MV-4-11 (cell line): ENCODE measurements around the gene POLR2B.

ENCODE experiments used
- DNase-seq: peaks from one replicate; lab custom pipeline; 2025; lab: John Stamatoyannopoulos, UW

POLR2B gene

DNA sequence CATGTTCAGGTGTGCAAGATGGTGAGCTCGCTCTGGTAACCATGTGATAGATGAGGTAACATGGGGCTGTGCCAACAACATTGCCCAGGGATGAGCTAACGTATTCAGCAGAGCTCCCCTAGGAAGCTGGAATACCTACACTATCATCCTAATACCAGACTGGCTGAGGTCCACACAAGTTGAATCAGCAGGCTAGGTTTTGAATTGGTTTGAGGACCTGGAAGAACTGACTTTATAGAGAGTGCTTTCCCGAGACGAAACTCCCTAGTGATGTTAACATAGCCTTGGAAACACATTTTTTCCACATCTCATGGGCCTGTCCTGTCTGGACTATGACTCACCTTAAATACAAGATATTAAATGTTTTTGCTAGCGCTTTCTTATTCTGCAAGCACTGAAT lies 74.8 kb downstream of the POLR2B start:
- no peak for DNase-seq

DNA sequence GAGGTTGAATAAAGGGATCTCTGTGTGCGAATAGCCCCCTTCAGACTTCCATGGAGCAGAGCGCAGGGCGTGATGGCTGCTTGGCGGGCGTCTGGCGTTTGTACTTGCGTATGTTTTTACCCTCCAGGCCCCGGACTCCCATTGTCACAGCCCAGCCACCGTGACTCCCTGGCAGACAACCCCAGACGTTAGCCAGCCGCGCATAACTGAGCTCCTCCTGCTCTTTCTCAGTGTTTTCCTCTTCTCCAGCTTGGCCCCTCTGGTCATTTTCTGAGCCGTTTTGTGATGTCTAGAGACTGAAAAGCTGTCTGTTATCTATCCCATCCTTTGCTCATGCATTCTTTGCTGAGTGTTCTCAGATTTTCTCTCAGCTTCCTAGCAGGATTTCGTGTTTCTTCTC lies 77.2 kb downstream of the POLR2B start:
- DNase-seq: no peak

DNA sequence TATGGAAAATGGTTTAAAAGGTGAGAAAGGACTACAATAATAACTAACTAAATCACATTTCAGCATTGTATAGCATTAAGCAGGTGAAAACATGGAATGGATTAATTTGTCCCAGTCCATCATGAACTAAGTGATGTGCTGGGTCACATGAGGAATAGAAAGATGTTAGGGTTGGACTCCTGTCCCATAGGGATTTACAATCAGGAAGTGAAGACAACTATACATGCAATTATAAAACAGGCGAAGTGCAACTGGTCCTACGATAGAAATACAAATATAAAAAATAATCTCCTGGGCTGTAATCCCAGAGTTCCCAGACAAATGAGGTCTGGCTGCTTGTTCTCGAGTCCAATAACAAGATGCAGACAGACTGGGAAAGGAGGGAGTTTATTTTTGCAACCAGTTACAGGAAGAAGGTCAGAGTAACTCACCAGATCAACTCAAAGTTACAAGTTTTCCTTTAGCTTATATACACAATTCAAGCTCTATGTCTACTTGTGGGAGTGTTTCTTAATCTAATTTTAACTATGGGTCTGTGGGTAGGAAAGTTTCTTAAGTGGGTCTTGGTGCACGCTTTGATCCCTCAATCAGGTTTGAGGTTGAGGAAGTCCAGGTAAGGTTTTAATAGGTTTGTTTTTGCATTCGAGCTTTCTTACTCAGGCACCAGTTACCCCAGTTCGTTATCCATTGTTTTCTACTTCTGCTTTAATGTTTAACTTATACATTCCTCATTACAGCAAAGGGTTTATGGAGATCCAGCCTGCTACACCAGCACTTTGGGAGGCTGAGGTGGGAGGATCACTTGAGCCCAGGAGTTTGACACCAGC lies 81.4 kb downstream of the POLR2B start:
- DNase-seq: no peak

DNA sequence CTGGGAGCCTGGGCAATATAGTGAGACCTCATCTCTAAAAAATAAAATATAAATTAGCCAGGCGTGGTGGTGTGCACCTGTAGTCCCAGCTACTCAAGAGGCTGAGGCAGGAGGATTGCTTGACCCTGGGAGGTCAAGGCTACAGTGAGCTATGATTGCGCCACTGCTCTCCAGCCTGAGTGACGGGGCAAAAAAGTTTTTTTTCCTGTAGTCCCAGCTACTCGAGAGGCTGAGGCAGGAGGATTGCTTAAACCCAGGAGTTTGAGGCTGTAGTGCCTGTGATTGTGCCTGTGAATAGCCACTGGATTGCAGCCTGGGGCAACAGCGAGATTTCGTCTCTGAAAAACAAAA lies 82.0 kb downstream of the POLR2B start:
- DNase-seq: peak; percentile 30

DNA sequence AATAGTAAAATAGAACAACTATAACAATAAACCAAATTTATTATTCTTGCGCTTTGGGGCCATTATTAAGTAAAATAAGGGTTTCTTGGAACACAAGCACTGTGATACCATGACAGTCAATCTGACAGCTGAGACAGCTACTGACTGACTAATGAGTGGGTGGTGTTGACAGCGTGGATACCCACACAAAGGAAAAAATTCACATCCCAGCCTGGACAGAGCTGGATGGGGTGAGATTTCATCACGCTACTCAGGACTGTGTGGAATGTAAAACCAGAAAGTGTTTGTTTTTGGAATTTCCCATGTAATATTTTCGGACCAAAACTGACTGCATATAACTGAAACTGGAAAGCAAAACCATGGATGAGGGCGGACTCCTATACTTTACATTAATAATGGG lies 82.7 kb downstream of the POLR2B start:
- no peak for DNase-seq

DNA sequence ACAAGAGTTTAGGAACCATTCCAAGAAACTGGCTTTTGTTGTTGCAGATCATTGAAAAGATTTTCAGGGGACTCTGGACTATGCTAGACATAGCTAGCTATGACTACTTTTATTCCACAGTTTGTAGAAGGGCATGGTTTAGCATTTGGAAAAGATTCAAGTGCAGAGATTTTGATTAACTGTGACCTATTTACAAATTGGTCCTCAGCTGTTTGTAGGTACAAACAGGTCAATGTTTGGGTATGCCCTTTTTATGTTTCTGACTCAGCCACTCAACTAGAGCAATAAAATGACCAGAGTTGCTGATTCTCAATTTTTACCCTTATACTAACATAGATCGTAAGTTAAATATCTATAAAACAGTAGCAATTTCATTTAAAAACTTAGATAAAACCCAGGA lies 84.8 kb downstream of the POLR2B start:
- no peak for DNase-seq

DNA sequence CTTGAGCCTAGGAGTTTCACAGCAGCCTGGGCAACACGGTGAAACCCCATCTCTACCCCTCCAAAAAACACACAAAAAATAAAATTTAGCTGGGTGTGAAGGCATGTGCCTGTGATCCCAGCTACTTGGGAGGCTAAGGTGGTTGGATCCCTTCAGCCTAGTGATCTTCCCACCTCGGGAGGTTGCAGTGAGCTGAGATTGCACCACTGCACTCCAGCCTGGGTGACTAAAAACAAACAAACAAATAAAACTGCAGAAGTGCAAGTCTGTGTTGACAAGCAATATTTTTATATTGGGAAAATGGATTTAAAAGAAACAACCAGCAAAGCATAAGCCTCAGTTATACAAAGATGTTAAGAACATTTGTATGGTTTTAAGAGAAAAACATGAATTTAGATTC lies 85.4 kb downstream of the POLR2B start:
- no peak for DNase-seq

DNA sequence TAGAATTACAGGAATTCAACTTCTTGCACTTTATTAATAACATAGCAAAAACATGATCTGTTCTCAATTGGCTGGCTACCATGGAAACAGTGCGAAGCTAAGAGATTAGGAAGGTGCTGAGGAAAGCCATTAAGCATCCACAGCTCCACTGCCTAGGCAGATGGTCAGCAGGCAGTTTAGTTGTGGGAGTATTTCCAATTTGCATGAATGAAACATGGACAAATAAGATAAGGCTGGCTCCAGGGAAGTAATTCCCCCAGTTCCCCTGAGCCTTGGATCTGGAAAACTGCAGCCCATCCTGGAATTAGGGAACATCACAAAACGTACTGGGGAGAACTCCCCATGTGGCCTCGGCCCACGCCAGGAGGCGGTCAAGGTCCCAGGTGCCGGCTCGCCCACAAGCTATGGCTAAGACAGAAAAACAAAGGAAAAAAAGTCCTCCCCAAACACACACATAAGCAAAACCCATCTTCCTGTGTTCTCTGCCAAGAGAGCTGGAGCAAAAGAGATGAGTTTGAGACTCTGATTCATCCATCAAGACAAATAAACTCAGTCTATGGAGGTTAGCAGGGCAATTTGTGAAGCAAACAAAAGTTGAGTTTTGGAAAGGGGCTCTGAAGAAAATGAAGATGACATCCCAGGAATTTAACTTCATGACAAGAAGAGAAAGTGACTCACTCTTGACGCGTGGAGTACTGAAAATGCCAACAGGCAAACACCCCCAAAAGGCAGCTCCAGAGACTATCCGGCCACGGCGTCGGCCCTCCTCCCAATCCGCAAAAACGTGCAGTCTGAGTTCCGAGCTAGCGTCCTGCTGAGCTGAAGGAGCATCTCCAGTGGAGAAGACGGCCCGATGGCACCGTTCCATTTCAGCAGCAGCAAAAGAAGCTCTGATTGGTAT lies 86.4 kb downstream of the POLR2B start:
- no peak for DNase-seq

DNA sequence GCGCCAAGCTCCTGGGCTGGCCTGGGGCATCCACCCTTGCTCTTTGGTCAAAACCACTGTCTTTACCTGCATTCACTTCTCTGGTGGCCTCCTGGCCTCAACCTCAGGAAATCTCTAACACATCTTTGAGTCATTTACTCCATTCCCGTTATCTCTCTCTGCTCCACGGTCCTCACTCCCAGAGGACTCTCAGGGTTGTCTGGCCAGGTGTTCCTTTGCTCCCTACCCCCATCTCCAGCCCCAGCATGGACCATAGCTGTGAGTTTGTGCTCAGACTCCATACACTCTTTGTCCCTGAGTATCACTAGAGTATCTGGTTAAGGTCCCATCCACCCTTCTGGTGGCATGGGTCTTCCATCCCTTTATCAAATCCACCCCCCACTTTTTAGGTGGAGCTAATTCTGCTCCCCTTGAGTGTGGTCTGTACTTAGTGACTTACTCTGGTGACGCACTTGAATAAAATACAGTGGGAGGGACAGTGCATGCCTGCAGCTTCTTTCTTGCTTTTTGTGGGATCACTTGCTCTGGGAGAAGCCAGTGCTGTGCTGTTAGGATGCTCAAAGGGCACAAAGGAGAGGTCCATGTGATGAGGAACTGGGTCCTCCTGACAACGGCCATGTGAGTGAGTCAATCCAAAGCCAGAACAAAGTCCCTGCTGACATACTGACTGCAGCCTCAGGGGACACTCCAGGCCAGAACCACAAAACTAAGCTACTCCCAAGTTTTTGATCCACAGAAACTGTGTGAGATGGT lies 87.2 kb downstream of the POLR2B start:
- peak; percentile 18 for DNase-seq

DNA sequence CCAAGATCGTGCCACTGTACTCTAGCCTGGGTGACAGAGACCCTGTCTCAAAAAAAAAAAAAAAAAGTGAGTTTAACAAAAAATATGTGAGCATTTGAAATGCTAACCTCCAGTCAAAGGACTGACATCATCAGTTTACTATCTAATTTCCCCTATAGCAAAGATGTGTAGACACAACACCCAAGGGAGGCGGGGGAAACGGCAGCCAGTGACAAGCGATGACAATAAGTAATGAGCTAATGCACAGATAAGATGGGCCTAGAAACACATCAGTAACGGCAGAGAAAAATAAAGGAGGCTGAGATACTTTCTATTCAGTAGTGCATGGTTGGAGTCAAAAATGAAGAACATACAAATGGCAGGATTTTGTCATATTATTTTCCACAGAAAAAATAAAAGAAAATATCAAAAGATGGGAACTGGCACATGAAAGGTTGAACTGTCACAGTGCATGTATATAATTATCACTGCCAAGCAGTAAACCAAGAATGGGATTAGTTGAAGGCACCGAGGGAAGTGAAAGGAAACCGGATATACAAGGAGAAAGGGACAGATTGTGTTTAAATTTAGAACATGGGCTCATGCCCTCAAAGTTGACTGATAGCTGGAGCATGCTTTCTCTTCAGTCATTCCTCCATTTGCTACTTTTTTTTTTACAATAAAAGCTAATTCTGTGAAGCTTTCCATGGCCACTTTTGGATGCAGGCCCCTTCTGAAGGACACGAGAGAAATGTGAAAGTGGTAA lies 89.7 kb downstream of the POLR2B start:
- peak; percentile 70 for DNase-seq

DNA sequence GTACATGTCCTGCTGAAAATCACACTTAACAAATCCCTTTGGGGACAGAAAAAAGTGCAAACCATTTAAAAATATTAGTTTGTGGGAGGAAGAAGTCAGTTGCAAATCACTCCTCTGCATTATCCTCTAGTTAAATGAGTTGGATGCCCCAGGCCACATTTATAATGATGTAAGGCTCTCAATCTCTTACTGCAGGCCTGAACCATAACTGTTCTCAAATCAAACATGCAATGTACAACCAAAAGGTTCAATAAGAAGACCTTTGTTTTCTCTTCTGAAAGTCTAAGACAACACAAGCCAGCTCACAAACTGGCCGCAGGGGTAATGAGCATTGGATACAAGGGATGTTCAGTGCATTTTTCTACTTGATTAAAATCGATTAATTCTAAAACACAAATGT lies 91.8 kb downstream of the POLR2B start:
- DNase-seq: no peak

DNA sequence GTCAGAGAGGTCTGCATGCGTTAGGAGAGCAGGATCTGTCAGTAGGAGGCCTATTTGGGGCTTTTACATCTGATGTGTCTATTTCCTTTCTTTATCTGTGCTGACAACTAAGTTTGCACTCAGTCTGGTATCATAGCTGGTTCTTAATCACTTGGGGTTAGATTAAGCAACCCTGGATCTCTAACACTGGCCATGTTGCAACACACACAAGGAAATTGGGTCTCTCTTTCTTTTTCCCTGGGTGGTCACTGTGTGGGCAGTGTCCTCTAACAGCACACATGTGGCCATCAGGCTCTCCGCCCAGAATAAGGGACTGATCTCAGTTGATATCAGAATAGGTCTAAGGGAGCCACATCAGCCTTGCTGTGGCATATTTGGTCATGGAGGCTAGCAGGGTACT lies 92.6 kb downstream of the POLR2B start:
- DNase-seq: peak; percentile 89

DNA sequence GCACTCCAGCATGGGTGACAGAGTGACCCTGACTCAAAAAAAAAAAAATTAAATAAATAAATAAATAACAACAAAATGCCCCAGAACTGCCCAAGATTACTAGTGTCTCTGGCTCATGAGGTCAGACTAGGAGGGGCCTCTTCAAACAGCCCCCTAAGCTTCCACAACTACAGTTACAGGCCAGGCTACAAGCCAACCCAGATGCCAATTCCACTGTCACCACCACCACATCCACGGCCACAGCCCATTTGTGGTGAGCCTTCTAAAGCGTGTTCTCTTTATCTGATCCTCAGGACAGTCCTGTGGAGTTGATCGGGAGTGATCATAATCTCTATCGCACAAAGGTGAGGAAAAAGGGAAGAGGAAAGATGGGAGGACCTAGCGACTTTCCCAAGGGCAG lies 94.9 kb downstream of the POLR2B start:
- DNase-seq: peak; percentile 7

DNA sequence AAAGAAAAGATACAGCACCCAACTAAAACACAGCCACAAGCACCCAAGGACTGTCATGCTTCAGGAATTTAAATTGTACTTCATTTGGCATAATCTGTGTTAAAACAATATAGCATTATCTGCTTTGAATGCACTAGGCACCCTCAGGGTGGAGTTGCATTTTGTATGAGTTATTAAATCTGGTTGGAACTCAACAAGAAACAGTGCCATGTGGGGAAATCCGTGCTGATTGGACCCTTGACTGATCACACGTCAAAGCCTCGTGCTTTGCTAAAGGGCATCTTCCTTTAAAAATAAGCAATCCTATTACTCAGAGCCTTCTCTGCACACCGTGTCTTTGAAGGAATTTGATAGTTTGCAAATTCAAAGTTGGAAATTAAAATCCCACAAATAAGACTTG lies 96.0 kb downstream of the POLR2B start:
- DNase-seq: no peak

DNA sequence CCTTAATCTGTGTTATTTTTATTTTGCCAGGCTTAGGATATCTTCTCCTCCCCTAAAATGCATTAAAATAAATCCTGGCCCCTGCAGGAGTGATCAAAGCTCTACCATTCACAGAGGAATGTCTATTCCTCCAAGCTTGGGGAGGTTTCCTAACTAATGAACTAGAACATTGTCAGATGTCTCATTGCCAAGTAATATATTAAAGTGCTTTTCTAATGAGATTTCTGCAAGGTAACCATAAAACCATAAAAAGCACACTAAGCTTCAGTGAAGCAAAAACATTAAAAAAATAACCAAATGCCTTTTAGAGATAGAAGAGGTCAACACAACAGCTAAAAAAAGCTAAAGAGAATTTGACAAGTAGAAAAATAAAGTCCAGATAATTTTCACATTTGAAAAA lies 96.7 kb downstream of the POLR2B start:
- DNase-seq: no peak

DNA sequence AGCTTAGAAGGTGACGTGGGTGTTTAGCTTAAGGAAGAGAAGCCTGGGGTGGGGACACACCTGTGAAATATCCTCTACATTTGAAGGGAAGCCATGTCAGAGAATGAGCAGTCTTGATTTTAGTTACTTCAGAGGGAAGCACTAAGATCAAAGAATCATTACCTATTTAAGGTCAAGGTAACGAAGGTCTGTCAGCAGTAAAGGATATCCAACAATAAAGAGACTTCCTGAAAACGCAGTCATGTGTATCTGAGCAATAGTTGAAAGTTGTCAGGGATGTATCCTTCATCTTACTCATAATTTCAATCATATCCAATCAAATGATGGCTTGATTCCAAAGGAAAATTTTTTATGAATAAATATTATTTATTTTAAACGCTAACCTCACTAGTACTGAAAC lies 98.0 kb downstream of the POLR2B start:
- DNase-seq: no peak

DNA sequence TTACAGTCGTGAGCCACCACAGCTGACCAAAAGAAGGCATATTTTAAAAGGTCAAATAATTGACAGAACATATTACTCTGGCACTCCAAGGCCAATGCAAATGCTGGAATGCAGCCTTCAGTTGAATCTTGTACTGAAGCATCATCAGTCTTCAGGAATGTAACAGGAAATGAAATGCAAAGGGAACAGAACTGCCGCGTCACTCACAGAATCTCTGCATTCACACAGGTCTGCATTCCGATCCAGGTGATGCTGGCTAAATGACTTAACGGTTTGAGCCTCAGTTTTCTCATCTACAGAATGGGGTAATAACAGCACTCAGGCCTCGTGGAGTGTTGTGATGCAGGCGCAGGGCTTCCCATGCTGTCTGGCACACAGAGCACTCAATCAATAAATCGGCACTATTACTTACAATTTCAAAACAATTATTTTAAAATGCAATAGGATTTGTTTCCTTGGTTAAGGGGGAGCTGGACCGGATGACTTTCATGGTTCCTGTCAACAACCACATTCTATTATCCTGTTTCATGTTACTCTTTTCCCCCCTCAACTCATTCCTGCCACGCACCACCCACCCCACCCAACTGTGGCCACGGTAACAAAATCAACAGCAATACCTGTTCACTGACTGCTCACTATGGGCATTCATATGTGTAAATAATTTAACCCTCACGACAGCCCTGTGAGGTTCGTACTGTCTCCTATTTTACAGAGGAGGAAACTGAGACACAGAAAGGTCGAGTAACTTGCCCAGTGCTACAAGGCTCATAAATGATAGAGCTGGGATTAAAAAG lies 99.1 kb downstream of the POLR2B start:
- no peak for DNase-seq

DNA sequence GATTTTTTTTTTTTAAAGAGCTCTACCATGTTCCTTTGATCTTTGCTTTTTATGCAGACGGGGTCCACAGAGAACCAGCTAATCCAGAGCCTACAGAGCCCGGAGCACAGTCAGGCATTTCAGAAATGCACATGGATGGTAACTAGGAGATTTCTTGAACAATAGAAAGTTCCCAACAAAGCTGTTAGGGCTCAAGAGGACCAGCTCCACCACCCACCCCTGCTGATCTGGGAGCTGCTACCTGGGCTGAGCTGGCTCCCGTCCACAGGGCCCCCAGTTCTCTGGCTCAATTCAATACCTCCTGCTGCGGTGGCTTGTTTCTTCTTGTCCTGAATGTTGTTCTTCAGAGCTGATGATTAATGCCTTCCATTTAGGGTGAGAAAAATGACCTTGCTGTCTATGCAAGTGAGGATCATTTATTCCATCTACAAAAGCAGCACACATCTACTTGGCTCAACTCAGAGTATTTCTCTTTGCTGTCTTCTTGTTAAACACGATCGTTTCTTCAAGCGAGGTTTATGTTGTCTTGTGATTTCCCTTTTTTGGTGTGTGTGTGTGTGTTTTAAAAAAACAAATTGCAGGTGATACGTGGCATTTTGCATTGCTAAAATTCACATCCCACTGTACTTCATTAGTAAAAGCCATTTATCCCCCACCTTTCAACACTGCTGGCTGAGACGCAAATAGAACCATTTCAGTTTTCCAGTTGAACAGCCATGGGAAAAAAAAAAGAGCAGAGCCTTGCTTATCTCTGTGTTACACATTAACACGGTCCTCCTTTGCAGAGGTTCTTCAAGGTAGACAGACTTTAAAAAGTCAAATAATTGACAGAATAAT lies 100.2 kb downstream of the POLR2B start:
- no peak for DNase-seq
